ENCODE measurements around the gene RGSL1. TPM values are rescaled to one million over a fixed set of nuclear protein-coding genes. Genes with fewer than 3 reads are reported as not detected.

The RGSL1 gene
- total RNA-seq, 1 experiment from 2014 or later, result not detected

DNA sequence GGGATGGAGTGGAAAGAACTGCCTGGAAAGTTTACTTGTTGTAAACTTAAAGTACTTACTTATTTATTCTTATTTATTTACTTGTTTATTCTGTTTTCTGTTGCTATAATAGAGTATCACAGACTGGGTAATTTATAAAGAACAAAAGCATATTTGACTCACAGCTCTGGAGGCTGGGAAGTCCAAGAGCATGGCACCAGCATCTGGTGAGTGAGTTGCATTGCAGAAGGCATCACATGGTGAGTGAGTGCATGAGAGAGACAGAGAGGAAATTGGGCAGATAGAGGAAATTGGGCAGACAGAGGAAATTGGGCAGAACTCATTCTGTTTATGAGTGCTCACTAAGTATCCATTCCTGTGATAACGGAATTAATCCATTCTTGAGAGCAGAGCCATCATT, 11.6 kb upstream of the RGSL1 start:
- DNase-seq (no peak), ATAC-seq (no peak)
- H3K79me2 ChIP-seq (ENCODE audit: low read length), result no peaks in the 10 kb centered on the region
- intact Hi-C loops (cut with micrococcal nuclease), result no loop called here
- no peaks in the 10 kb centered on the region for H3K9me2 ChIP-seq (replicated peaks; ENCODE audit: low read length)
- ChIA-PET POLR2A (ENCODE audit: unreplicated experiment) (no interaction called here), CTCF (no interaction called here)
- H4K20me1 ChIP-seq (ENCODE audit: low read length), result no peaks in the 10 kb centered on the region
- no peak for TF ChIP-seq EZH2 (IDR thresholded peaks at IDR 0.05; ENCODE audit: low read length, unreplicated experiment)
- no peak for TF ChIP-seq EZH2phosphoT487 (IDR thresholded peaks at IDR 0.05; ENCODE audit: borderline replicate concordance, low read length)
- TF ChIP-seq, protein P1, sequence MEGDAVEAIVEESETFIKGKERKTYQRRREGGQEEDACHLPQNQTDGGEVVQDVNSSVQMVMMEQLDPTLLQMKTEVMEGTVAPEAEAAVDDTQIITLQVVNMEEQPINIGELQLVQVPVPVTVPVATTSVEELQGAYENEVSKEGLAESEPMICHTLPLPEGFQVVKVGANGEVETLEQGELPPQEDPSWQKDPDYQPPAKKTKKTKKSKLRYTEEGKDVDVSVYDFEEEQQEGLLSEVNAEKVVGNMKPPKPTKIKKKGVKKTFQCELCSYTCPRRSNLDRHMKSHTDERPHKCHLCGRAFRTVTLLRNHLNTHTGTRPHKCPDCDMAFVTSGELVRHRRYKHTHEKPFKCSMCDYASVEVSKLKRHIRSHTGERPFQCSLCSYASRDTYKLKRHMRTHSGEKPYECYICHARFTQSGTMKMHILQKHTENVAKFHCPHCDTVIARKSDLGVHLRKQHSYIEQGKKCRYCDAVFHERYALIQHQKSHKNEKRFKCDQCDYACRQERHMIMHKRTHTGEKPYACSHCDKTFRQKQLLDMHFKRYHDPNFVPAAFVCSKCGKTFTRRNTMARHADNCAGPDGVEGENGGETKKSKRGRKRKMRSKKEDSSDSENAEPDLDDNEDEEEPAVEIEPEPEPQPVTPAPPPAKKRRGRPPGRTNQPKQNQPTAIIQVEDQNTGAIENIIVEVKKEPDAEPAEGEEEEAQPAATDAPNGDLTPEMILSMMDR (conservative IDR thresholded peaks at IDR 0.05; ENCODE audit: low read depth, low read length), result no peak
- H3K36me3 ChIP-seq (ENCODE audit: low read depth, low read length), result no peaks in the 10 kb centered on the region
- H2AFZ ChIP-seq (ENCODE audit: low read length), result no peak overlapping the region
- no peak overlapping the region for H3K27ac ChIP-seq (ENCODE audit: low read length)
- no peaks in the 10 kb centered on the region for H3F3A ChIP-seq (ENCODE audit: low read length, unreplicated experiment)
- H3K4me3 ChIP-seq (ENCODE audit: low read length), result no peak overlapping the region
- no peaks in the 10 kb centered on the region for H3K9me3 ChIP-seq (ENCODE audit: low read length)
- no peak overlapping the region for H3K9ac ChIP-seq (ENCODE audit: low read length)
- BruUV-seq (replicated peaks), result no TSS peak
- no peak overlapping the region for H3K4me2 ChIP-seq (ENCODE audit: low read length)
- H3K27me3 ChIP-seq (ENCODE audit: low read length), result no peaks in the 10 kb centered on the region
- no peaks in the 10 kb centered on the region for H3K4me1 ChIP-seq (ENCODE audit: insufficient read depth, low read length)

DNA sequence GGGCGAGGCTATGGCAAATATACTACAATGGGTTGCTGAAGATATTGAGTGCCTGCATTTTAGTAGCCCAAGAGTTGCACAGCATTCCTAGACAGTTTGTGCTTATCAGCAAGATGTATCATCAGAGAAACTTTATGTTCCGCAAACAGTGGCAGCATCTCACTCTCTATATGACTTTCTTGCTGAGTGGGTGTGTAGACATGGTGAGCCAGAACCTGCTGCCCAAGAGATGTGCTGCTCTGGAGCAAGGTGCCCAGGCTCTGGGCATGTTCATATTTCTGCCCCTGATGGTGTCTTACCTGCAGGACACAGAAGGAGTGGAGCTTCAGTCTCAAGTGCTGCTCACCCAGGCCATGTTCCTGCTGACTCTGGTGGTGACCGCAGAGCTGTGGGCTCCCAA, 8.2 kb upstream of the RGSL1 start:
- H3F3A ChIP-seq (ENCODE audit: low read length, unreplicated experiment), result no peaks in the 10 kb centered on the region
- no peak overlapping the region for H3K27ac ChIP-seq (ENCODE audit: low read length)
- TF ChIP-seq EZH2phosphoT487 (IDR thresholded peaks at IDR 0.05; ENCODE audit: borderline replicate concordance, low read length) (no peak), EZH2 (IDR thresholded peaks at IDR 0.05; ENCODE audit: low read length, unreplicated experiment) (no peak)
- TF ChIP-seq, protein P1 (conservative IDR thresholded peaks at IDR 0.05; ENCODE audit: low read depth, low read length), result no peak
- no peak overlapping the region for H3K4me2 ChIP-seq (ENCODE audit: low read length)
- H3K4me3 ChIP-seq (ENCODE audit: low read length), result no peak overlapping the region
- no peaks in the 10 kb centered on the region for H3K4me1 ChIP-seq (ENCODE audit: insufficient read depth, low read length)
- ChIA-PET CTCF (no interaction called here), POLR2A (ENCODE audit: unreplicated experiment) (no interaction called here)
- no peaks in the 10 kb centered on the region for H3K36me3 ChIP-seq (ENCODE audit: low read depth, low read length)
- H3K27me3 ChIP-seq (ENCODE audit: low read length), result no peaks in the 10 kb centered on the region
- ATAC-seq, result no peak
- no peaks in the 10 kb centered on the region for H3K9me2 ChIP-seq (replicated peaks; ENCODE audit: low read length)
- no peaks in the 10 kb centered on the region for H4K20me1 ChIP-seq (ENCODE audit: low read length)
- no peak for DNase-seq
- H3K9ac ChIP-seq (ENCODE audit: low read length), result no peak overlapping the region
- H2AFZ ChIP-seq (ENCODE audit: low read length), result no peak overlapping the region
- no peaks in the 10 kb centered on the region for H3K79me2 ChIP-seq (ENCODE audit: low read length)
- intact Hi-C loops (cut with micrococcal nuclease), result no loop called here
- no TSS peak for BruUV-seq (replicated peaks)
- no peaks in the 10 kb centered on the region for H3K9me3 ChIP-seq (ENCODE audit: low read length)

DNA sequence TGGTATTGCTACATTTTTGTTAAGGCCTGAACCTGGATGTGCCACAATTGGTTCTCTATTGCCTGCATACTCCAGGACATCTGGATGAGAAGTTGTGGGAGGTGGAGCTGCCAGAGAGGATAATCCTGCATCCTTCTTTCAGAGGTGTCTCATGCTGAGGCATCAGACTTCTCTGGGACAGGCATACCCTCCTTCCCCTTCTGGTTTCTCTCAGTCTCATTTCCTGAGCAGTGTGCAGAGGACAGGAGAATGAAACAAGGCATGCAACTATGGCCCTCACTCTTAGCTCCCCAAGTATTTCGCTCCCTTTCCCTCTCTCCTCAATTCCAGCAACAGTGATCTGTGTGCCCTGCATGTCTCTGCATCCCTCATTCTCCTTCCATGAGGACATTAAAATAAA, 7.6 kb upstream of the RGSL1 start:
- Histone ChIP-seq H3K4me2 (ENCODE audit: low read length) (no peak overlapping the region), H3K4me1 (ENCODE audit: insufficient read depth, low read length) (no peaks in the 10 kb centered on the region), H3K27ac (ENCODE audit: low read length) (no peak overlapping the region), H3K9ac (ENCODE audit: low read length) (no peak overlapping the region), H2AFZ (ENCODE audit: low read length) (no peak overlapping the region), H3K36me3 (ENCODE audit: low read depth, low read length) (no peaks in the 10 kb centered on the region), H3K79me2 (ENCODE audit: low read length) (no peaks in the 10 kb centered on the region), H3K9me3 (ENCODE audit: low read length) (no peaks in the 10 kb centered on the region), H3K27me3 (ENCODE audit: low read length) (no peaks in the 10 kb centered on the region), H3K4me3 (ENCODE audit: low read length) (no peak overlapping the region), H4K20me1 (ENCODE audit: low read length) (no peaks in the 10 kb centered on the region), H3K9me2 (replicated peaks; ENCODE audit: low read length) (no peaks in the 10 kb centered on the region), H3F3A (ENCODE audit: low read length, unreplicated experiment) (no peaks in the 10 kb centered on the region)
- POLR2A ChIA-PET (ENCODE audit: unreplicated experiment), result no interaction called here
- intact Hi-C loops (cut with micrococcal nuclease), result no loop called here
- CTCF ChIA-PET, result no interaction called here
- TF ChIP-seq, protein P1 (conservative IDR thresholded peaks at IDR 0.05; ENCODE audit: low read depth, low read length), result no peak
- TF ChIP-seq EZH2phosphoT487 (IDR thresholded peaks at IDR 0.05; ENCODE audit: borderline replicate concordance, low read length), result no peak
- no peak for TF ChIP-seq EZH2 (IDR thresholded peaks at IDR 0.05; ENCODE audit: low read length, unreplicated experiment)
- DNase-seq (no peak), ATAC-seq (no peak)
- BruUV-seq (replicated peaks), result no TSS peak
